ENCODE measurements around the gene DNM2. TPM values are rescaled to one million over a fixed set of nuclear protein-coding genes. Genes with fewer than 3 reads are reported as not detected.

The DNM2 gene
- total and polyA plus RNA-seq, 2 of the 13 experiments (the other 11 are each of a cell fraction or from before 2014, with no cell fraction given), result 41.7 to 59.8 TPM

GRCh38 chr19:10835754-10836478 lies 118.0 kb downstream of the DNM2 start, which contains the start of gene TMED1 (continued):
- TF ChIP-seq, protein P1, sequence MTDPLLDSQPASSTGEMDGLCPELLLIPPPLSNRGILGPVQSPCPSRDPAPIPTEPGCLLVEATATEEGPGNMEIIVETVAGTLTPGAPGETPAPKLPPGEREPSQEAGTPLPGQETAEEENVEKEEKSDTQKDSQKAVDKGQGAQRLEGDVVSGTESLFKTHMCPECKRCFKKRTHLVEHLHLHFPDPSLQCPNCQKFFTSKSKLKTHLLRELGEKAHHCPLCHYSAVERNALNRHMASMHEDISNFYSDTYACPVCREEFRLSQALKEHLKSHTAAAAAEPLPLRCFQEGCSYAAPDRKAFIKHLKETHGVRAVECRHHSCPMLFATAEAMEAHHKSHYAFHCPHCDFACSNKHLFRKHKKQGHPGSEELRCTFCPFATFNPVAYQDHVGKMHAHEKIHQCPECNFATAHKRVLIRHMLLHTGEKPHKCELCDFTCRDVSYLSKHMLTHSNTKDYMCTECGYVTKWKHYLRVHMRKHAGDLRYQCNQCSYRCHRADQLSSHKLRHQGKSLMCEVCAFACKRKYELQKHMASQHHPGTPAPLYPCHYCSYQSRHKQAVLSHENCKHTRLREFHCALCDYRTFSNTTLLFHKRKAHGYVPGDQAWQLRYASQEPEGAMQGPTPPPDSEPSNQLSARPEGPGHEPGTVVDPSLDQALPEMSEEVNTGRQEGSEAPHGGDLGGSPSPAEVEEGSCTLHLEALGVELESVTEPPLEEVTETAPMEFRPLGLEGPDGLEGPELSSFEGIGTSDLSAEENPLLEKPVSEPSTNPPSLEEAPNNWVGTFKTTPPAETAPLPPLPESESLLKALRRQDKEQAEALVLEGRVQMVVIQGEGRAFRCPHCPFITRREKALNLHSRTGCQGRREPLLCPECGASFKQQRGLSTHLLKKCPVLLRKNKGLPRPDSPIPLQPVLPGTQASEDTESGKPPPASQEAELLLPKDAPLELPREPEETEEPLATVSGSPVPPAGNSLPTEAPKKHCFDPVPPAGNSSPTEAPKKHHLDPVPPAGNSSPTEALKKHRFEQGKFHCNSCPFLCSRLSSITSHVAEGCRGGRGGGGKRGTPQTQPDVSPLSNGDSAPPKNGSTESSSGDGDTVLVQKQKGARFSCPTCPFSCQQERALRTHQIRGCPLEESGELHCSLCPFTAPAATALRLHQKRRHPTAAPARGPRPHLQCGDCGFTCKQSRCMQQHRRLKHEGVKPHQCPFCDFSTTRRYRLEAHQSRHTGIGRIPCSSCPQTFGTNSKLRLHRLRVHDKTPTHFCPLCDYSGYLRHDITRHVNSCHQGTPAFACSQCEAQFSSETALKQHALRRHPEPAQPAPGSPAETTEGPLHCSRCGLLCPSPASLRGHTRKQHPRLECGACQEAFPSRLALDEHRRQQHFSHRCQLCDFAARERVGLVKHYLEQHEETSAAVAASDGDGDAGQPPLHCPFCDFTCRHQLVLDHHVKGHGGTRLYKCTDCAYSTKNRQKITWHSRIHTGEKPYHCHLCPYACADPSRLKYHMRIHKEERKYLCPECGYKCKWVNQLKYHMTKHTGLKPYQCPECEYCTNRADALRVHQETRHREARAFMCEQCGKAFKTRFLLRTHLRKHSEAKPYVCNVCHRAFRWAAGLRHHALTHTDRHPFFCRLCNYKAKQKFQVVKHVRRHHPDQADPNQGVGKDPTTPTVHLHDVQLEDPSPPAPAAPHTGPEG (CRISPR knock-in tag; IDR thresholded peaks at IDR 0.05), result no peak
- TF ChIP-seq ZNF407 (CRISPR knock-in tag; IDR thresholded peaks at IDR 0.05; ENCODE audit: not compliant biosample characterization) (no peak), ZNF83 (CRISPR knock-in tag; IDR thresholded peaks at IDR 0.05; ENCODE audit: borderline replicate concordance) (no peak), JUNB (CRISPR knock-in tag; IDR thresholded peaks at IDR 0.05; ENCODE audit: borderline replicate concordance) (no peak), ZNF879 (CRISPR knock-in tag; IDR thresholded peaks at IDR 0.05) (no peak), HBP1 (CRISPR knock-in tag; IDR thresholded peaks at IDR 0.05; ENCODE audit: low read depth) (no peak), SRSF9 (IDR thresholded peaks at IDR 0.05; ENCODE audit: borderline replicate concordance, insufficient read depth, low read depth, low read length, poor library complexity, severe bottlenecking) (no peak), ATF7-NPFF (CRISPR knock-in tag; IDR thresholded peaks at IDR 0.05; ENCODE audit: low read depth) (no peak; the same call in 1 of the 2 replicates), ZNF10 (CRISPR knock-in tag; IDR thresholded peaks at IDR 0.05; ENCODE audit: borderline replicate concordance, low read depth) (no peak)
- TF ChIP-seq, protein P2, sequence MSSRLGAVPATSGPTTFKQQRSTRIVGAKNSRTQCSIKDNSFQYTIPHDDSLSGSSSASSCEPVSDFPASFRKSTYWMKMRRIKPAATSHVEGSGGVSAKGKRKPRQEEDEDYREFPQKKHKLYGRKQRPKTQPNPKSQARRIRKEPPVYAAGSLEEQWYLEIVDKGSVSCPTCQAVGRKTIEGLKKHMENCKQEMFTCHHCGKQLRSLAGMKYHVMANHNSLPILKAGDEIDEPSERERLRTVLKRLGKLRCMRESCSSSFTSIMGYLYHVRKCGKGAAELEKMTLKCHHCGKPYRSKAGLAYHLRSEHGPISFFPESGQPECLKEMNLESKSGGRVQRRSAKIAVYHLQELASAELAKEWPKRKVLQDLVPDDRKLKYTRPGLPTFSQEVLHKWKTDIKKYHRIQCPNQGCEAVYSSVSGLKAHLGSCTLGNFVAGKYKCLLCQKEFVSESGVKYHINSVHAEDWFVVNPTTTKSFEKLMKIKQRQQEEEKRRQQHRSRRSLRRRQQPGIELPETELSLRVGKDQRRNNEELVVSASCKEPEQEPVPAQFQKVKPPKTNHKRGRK (CRISPR knock-in tag; IDR thresholded peaks at IDR 0.05), result no peak

All from HepG2 (cell line).